Upper lobe of right lung (tissue), 1 donor: ENCODE measurements around the gene KRT25. TPM values are rescaled to one million over a fixed set of nuclear protein-coding genes. Genes with fewer than 3 reads are reported as not detected.

Experiments
- ATAC-seq: fragments of 200-7000 bp; cut with Tn5 transposase; one replicate; pipeline ENCODE4 v1.9.1; 2020; ENCODE audit warnings: mild to moderate bottlenecking, moderate library complexity
- DNase-seq: peaks from one replicate; pipeline ENCODE4 v3.0.0-alpha.2; 2020
- H3K27ac ChIP-seq: fragments of 200-600 bp; one replicate; pipeline ENCODE4 v1.8.0; 2022
- H3K27me3 ChIP-seq: fragments of 200-600 bp; one replicate; pipeline ENCODE4 v1.8.0; 2022; ENCODE audit warnings: mild to moderate bottlenecking
- H3K36me3 ChIP-seq: fragments of 200-600 bp; one replicate; pipeline ENCODE4 v1.8.0; 2022
- H3K4me1 ChIP-seq: fragments of 200-600 bp; one replicate; pipeline ENCODE4 v1.8.0; 2022
- H3K4me3 ChIP-seq: fragments of 200-600 bp; one replicate; pipeline ENCODE4 v1.8.0; 2022; ENCODE audit warnings: mild to moderate bottlenecking
- H3K9me3 ChIP-seq: fragments of 200-600 bp; one replicate; pipeline ENCODE4 v1.8.0; 2022
- intact Hi-C: fragments of 100-400 bp; cut with DNase I; formaldehyde crosslinking; loops from one replicate; pipeline ENCODE4 v1.11.0; 2022
- total RNA-seq: library from RNA; stranded (reverse); fragmentation: NEBNext Ultra II Directional; extraction: Animal tissue kit (Norgen Biotek cat#: 25700); gene quantifications from one replicate; pipeline ENCODE4 v1.2.1, GENCODE V29; 2021
- TF ChIP-seq, protein P1 (sequence below): fragments of 200-600 bp; IDR thresholded peaks from one replicate; pipeline ENCODE4 v1.8.0; 2022; ENCODE audit warnings: antibody characterized with exemption
- donor health status: DM: no; HTN: yes; CAD: no; lungs with severe emphysema.

The KRT25 gene
- total RNA-seq, 1 donor from 2014 or later: not detected

DNA sequence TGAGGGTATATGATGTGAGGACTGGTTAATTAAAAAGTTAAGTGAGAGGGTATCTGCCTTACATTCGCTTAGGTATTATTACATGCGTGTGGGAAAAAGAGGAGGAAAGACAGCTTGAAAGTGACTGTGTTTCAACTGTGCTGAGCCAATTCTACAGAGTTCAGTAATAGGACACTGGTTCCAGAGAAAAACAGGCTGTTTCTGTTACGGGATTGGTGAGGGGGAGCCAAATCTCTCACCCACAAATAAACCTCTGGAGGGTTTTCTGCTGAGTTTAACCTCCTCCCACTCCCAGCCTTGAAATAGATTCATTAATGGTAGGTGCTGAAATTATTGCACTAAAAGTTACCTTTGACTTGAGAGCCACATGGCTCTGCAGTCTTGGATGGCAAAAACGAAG lies 20.8 kb upstream of the KRT25 start:
- peaks cover 11% of the 10 kb centered on the region for H3K27me3 ChIP-seq

DNA sequence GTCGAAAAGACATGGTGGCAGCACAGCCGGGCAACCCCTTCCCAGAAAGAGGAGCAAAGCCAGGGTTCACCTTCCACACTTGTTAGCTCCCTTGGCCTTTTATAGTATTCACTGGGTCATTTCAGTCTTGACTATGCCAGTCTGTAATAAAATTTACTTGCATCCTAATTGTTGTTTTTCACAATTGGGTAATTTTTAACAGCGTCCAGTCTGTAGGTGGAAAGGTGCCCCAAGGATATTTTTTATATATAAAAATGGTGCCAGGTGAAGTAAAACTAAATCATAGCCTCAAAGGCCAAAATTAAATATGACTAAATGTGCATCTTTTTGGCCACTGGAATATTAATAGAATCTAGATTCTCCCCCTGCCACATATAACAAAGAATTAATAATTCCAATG lies 17.0 kb upstream of the KRT25 start, which contains the start of gene KRT26:
TSS of gene KRT26 (minus strand) at position 101 of the 400 bp plus-strand sequence. CDS start at position 13, 88 bp downstream.
- Histone ChIP-seq H3K27me3 (no peaks in the 10 kb centered on the region), H3K9me3 (no peaks in the 10 kb centered on the region), H3K36me3 (no peaks in the 10 kb centered on the region), H3K4me3 (no peak within 1 kb of the TSS), H3K27ac (no peak within 1 kb of the TSS), H3K4me1 (no peaks in the 10 kb centered on the region)
- no peak for DNase-seq
- intact Hi-C loops: no loop called here
- TF ChIP-seq, protein P1, sequence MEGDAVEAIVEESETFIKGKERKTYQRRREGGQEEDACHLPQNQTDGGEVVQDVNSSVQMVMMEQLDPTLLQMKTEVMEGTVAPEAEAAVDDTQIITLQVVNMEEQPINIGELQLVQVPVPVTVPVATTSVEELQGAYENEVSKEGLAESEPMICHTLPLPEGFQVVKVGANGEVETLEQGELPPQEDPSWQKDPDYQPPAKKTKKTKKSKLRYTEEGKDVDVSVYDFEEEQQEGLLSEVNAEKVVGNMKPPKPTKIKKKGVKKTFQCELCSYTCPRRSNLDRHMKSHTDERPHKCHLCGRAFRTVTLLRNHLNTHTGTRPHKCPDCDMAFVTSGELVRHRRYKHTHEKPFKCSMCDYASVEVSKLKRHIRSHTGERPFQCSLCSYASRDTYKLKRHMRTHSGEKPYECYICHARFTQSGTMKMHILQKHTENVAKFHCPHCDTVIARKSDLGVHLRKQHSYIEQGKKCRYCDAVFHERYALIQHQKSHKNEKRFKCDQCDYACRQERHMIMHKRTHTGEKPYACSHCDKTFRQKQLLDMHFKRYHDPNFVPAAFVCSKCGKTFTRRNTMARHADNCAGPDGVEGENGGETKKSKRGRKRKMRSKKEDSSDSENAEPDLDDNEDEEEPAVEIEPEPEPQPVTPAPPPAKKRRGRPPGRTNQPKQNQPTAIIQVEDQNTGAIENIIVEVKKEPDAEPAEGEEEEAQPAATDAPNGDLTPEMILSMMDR: no peak
- no peak for ATAC-seq

More for the DNA sequence above, 20.8 kb upstream of the KRT25 start:
- H3K36me3 ChIP-seq: no peaks in the 10 kb centered on the region
- DNase-seq (no peak), ATAC-seq (no peak)
- no peak overlapping the region for H3K4me3 ChIP-seq
- H3K9me3 ChIP-seq: no peaks in the 10 kb centered on the region
- H3K4me1 ChIP-seq: no peaks in the 10 kb centered on the region
- TF ChIP-seq, protein P1: no peak
- intact Hi-C loops: no loop called here
- H3K27ac ChIP-seq: no peak overlapping the region

DNA sequence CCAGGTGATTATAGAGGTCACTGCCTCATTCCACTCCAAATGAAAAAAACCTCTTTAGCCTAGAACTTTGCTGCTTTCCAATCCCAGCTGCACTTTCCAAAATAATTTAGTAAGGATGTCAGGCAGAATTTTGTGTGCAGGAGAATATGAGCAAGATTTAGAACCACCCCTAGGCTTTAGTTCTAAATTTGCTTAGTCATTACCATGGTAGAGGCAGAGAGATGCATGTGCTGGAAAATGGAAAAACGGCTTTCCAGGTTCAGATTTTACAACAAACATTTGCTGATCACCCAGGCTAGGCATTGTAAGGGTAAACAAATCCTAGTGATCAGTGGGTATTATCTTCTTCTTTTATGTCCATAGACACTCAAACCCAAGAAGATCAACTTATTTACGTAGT lies 10.5 kb upstream of the KRT25 start:
- intact Hi-C loops: no loop called here
- Histone ChIP-seq H3K4me3 (no peak overlapping the region), H3K36me3 (no peaks in the 10 kb centered on the region), H3K4me1 (no peaks in the 10 kb centered on the region), H3K27ac (no peak overlapping the region), H3K9me3 (peaks cover 7% of the 10 kb centered on the region), H3K27me3 (no peaks in the 10 kb centered on the region)
- ATAC-seq: no peak
- TF ChIP-seq, protein P1: no peak
- DNase-seq: no peak

DNA sequence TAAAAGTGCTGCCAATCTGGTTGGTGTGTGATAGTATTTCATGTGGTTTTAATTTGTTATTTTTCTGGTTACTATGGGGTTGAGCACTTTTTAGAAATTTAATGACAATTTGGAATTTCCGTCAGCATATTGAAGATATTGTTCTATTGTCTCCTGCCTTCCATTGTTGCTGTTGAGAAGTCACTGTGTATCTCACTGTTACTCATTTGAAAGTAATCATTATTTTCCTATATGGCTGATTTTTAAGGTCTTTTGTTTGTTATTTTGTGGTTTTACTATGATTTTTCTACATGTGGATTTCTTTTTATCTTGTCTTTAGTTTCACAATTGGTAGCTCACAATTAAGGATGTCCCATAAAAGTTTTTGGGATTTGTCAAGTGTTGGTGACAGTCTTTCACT lies 8.6 kb upstream of the KRT25 start:
- H3K4me3 ChIP-seq: no peak overlapping the region
- no peak overlapping the region for H3K27ac ChIP-seq
- H3K4me1 ChIP-seq: no peaks in the 10 kb centered on the region
- TF ChIP-seq, protein P1: no peak
- intact Hi-C loops: no loop called here
- DNase-seq: no peak
- no peak for ATAC-seq
- H3K27me3 ChIP-seq: no peaks in the 10 kb centered on the region
- H3K9me3 ChIP-seq: peaks cover 18% of the 10 kb centered on the region
- H3K36me3 ChIP-seq: no peaks in the 10 kb centered on the region

DNA sequence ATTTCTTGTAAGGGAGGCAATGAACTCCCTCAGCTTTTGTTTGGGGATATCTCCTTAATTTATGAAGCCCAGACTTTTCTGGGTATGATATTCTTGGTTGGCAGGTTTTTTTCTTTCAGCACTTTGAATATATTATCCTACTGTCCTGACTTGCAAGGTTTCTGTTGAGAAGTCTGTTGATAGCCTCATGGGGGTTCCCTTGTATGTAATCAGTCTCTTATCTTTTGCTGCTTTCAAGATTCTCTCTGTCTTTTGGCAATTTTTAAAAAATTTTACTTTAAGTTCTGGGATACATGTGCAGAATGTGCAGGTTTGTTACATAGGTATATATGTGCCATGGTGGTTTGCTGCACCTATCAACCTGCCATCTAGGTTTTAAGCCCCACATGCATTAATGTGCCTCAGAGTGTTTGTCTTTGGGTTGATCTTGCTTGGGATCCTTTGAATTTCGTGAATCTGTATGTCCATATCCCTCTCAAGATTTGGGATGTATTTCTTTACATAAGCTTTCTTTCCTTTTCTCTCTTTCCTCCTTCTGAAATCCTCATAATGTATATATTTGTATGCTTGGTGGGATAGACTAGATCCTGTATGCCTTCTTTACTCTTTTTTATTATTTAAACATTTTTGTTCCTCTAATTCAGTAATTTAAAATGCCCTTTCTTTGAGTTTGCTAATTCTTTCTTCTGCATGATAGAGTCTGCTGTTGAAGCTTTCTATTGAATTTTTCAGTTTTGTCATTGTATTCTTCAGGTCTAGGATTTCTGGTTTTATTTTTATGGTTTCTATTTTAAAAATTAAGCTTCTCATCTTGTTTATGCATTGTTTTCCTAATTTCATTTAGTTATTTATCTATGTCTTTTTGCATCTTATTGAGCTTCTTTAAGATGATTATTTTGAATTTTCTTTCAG lies 5.2 kb upstream of the KRT25 start:
- intact Hi-C loops: no loop called here
- DNase-seq (no peak), ATAC-seq (no peak)
- H3K9me3 ChIP-seq: peaks cover 18% of the 10 kb centered on the region
- no peaks in the 10 kb centered on the region for H3K27me3 ChIP-seq
- H3K36me3 ChIP-seq: no peaks in the 10 kb centered on the region
- H3K27ac ChIP-seq: no peak overlapping the region
- no peak overlapping the region for H3K4me3 ChIP-seq
- no peaks in the 10 kb centered on the region for H3K4me1 ChIP-seq
- TF ChIP-seq, protein P1: no peak
